ENCODE data around the gene ARHGEF4. TPM values are rescaled to one million over a fixed set of nuclear protein-coding genes. Genes with fewer than 3 reads are reported as not detected.

The ARHGEF4 gene
- total RNA-seq, 1 experiment from 2014 or later: 0.80 TPM

- TF ChIP-seq POLR2AphosphoS5 (IDR thresholded peaks at IDR 0.05; ENCODE audit: low read depth, low read length): no peak
These were observed 211.3 kb downstream of the ARHGEF4 start (continued) for GRCh38 chr2:131047920-131048560.

GRCh38 chr2:131048641-131049040 lies 211.9 kb downstream of the ARHGEF4 start:
- ChIA-PET POLR2A (no interaction called here), CTCF (no interaction called here)
- TF ChIP-seq SIN3A (IDR thresholded peaks at IDR 0.05; ENCODE audit: borderline replicate concordance, insufficient read depth, low read depth, low read length) (no peak), TCF7L2 (IDR thresholded peaks at IDR 0.05; ENCODE audit: low read depth, low read length) (no peak), CTCF (IDR thresholded peaks at IDR 0.05) (no peak), POLR2AphosphoS5 (IDR thresholded peaks at IDR 0.05; ENCODE audit: low read depth, low read length) (no peak), REST (IDR thresholded peaks at IDR 0.05; ENCODE audit: insufficient read depth in 1 of 2, low read depth in 2 of 2, low read length in 1 of 2) (no peak)
- no peak for ATAC-seq
- Histone ChIP-seq H3K9me3 (ENCODE audit: control insufficient read depth, insufficient read depth, low read depth, low read length) (no peaks in the 10 kb centered on the region), H3K36me3 (ENCODE audit: control insufficient read depth, insufficient read depth, low read length) (peaks cover 16% of the 10 kb centered on the region), H3K27ac (ENCODE audit: low read length) (no peak overlapping the region), H3K4me3 (ENCODE audit: low read depth in 2 of 2, low read length in 2 of 2) (no peak overlapping the region), H3K27me3 (ENCODE audit: control insufficient read depth, insufficient read depth, low read length) (no peaks in the 10 kb centered on the region), H3K4me1 (ENCODE audit: control insufficient read depth, insufficient read depth, low read length) (no peaks in the 10 kb centered on the region)
- intact Hi-C loops (cut with micrococcal nuclease; ENCODE audit: unreplicated experiment) (no loop called here), in situ Hi-C loops (cut with HindIII; ENCODE audit: low pct_unique_long_range_greater_than_20kb, low sequenced_read_pairs) (no loop called here)
- DNase-seq (ENCODE audit: low read depth, low spot score): no peak
- no TSS peak for BruUV-seq (replicated peaks)

GRCh38 chr2:131049150-131049718 lies 212.5 kb downstream of the ARHGEF4 start:
- no TSS peak for BruUV-seq (replicated peaks)
- H3K27me3 ChIP-seq (ENCODE audit: control insufficient read depth, insufficient read depth, low read length): no peaks in the 10 kb centered on the region
- no peak for TF ChIP-seq REST (IDR thresholded peaks at IDR 0.05; ENCODE audit: insufficient read depth in 1 of 2, low read depth in 2 of 2, low read length in 1 of 2)
- no peak for TF ChIP-seq POLR2AphosphoS5 (IDR thresholded peaks at IDR 0.05; ENCODE audit: low read depth, low read length)
- intact Hi-C loops (cut with micrococcal nuclease; ENCODE audit: unreplicated experiment) (no loop called here), in situ Hi-C loops (cut with HindIII; ENCODE audit: low pct_unique_long_range_greater_than_20kb, low sequenced_read_pairs) (no loop called here)
- H3K4me1 ChIP-seq (ENCODE audit: control insufficient read depth, insufficient read depth, low read length): no peaks in the 10 kb centered on the region
- ChIA-PET CTCF (no interaction called here), POLR2A (no interaction called here)
- ATAC-seq (no peak), DNase-seq (ENCODE audit: low read depth, low spot score) (no peak)
- peaks cover 16% of the 10 kb centered on the region for H3K36me3 ChIP-seq (ENCODE audit: control insufficient read depth, insufficient read depth, low read length)
- H3K9me3 ChIP-seq (ENCODE audit: control insufficient read depth, insufficient read depth, low read depth, low read length): no peaks in the 10 kb centered on the region
- H3K4me3 ChIP-seq (ENCODE audit: low read depth in 2 of 2, low read length in 2 of 2): no peak overlapping the region
- no peak overlapping the region for H3K27ac ChIP-seq (ENCODE audit: low read length)
